ENCODE measurements around the gene CRYBB1.

Gene CRYBB1

GRCh38 chr22:26609287-26609686, 8.5 kb downstream of the CRYBB1 start:
- H3K4me3 ChIP-seq (ENCODE audit: control insufficient read depth, low read depth, low read length), result no peak overlapping the region
- DNase-seq (ENCODE audit: low read depth), result no peak
- no peak for TF ChIP-seq CTCF (conservative IDR thresholded peaks at IDR 0.05; ENCODE audit: control insufficient read depth, insufficient read depth, low read depth, low read length)

- no peak for TF ChIP-seq CTCF (conservative IDR thresholded peaks at IDR 0.05; ENCODE audit: control insufficient read depth, insufficient read depth, low read depth, low read length)
- H3K4me3 ChIP-seq (ENCODE audit: control insufficient read depth, low read depth, low read length), result no peak overlapping the region
- DNase-seq (ENCODE audit: low read depth), result no peak
These were observed 9.7 kb downstream of the CRYBB1 start for GRCh38 chr22:26608129-26608528.

GRCh38 chr22:26606611-26607010, 11.2 kb downstream of the CRYBB1 start:
- H3K4me3 ChIP-seq (ENCODE audit: control insufficient read depth, low read depth, low read length), result no peak overlapping the region
- no peak for TF ChIP-seq CTCF (conservative IDR thresholded peaks at IDR 0.05; ENCODE audit: control insufficient read depth, insufficient read depth, low read depth, low read length)
- peak; percentile 81 for DNase-seq (ENCODE audit: low read depth)

GRCh38 chr22:26604368-26604767, 13.5 kb downstream of the CRYBB1 start:
- no peak for DNase-seq (ENCODE audit: low read depth)
- no peak for TF ChIP-seq CTCF (conservative IDR thresholded peaks at IDR 0.05; ENCODE audit: control insufficient read depth, insufficient read depth, low read depth, low read length)

GRCh38 chr22:26602127-26602526, 15.7 kb downstream of the CRYBB1 start:
- TF ChIP-seq CTCF (conservative IDR thresholded peaks at IDR 0.05; ENCODE audit: control insufficient read depth, insufficient read depth, low read depth, low read length), result no peak
- H3K4me3 ChIP-seq (ENCODE audit: control insufficient read depth, low read depth, low read length), result no peak overlapping the region
- DNase-seq (ENCODE audit: low read depth), result no peak

More at GRCh38 chr22:26604368-26604767, 13.5 kb downstream of the CRYBB1 start:
- no peak overlapping the region for H3K4me3 ChIP-seq (ENCODE audit: control insufficient read depth, low read depth, low read length)

GRCh38 chr22:26601726-26602125, 16.1 kb downstream of the CRYBB1 start:
- DNase-seq (ENCODE audit: low read depth), result no peak
- no peak for TF ChIP-seq CTCF (conservative IDR thresholded peaks at IDR 0.05; ENCODE audit: control insufficient read depth, insufficient read depth, low read depth, low read length)
- no peak overlapping the region for H3K4me3 ChIP-seq (ENCODE audit: control insufficient read depth, low read depth, low read length)

GRCh38 chr22:26599505-26599904, 18.3 kb downstream of the CRYBB1 start:
- no peak for TF ChIP-seq CTCF (conservative IDR thresholded peaks at IDR 0.05; ENCODE audit: control insufficient read depth, insufficient read depth, low read depth, low read length)
- no peak for DNase-seq (ENCODE audit: low read depth)
- H3K4me3 ChIP-seq (ENCODE audit: control insufficient read depth, low read depth, low read length), result no peak overlapping the region
